H1 (cell line): Measurements from ENCODE around the gene PRX. TPM values are rescaled to one million over a fixed set of nuclear protein-coding genes. Genes with fewer than 3 reads are reported as not detected.

Source experiments
- CTCF ChIA-PET: fragments of 300-600 bp; sonication (Branson Sonifier 250); formaldehyde crosslinking; loops from one replicate; lab custom pipeline; 2021; ENCODE audit not compliant: partially characterized antibody; lab: Charles Lee
- POLR2A ChIA-PET: fragments of 300-600 bp; sonication (Branson Sonifier 250); formaldehyde crosslinking; loops from one replicate; lab custom pipeline; 2021; ENCODE audit warnings: inconsistent platforms; ENCODE audit not compliant: partially characterized antibody; lab: Charles Lee
- DNase-seq, 2 experiments: peaks; one replicate each; pipeline versions ENCODE4 v3.0.0 to v3.0.0-alpha.2; 2010 to 2022; ENCODE audit warnings: low spot score in 2 of 2, low read depth in 1 of 2, mixed read lengths in 1 of 2
- FAIRE-seq: peaks from 2 replicates; lab custom pipeline; 2011; peaks lifted over from hg19 to GRCh38; lab: Jason Lieb, UNC
- H2AFZ ChIP-seq: 2 replicates; pipeline ENCODE4 v1.8.1; 2012; ENCODE audit warnings: low read length, inconsistent platforms
- H2AK5ac ChIP-seq: 2 replicates; pipeline ENCODE4 v1.6.1; 2013; ENCODE audit warnings: low read depth, low read length
- H2BK120ac ChIP-seq: replicated peaks from 2 replicates; pipeline ENCODE3; 2013; ENCODE audit warnings: low read depth, low read length, inconsistent platforms
- H2BK12ac ChIP-seq: 2 replicates; pipeline ENCODE4 v1.6.1; 2013; ENCODE audit warnings: low read depth, low read length
- H2BK15ac ChIP-seq: 2 replicates; pipeline ENCODE4 v1.6.1; 2013; ENCODE audit warnings: low read length
- H2BK20ac ChIP-seq: 2 replicates; pipeline ENCODE4 v1.6.1; 2013; ENCODE audit warnings: low read length
- H2BK5ac ChIP-seq: 2 replicates; pipeline ENCODE4 v1.6.1; 2013; ENCODE audit warnings: low read depth, low read length
- H3K14ac ChIP-seq: 2 replicates; pipeline ENCODE4 v1.6.1; 2013; ENCODE audit warnings: inconsistent platforms; ENCODE audit not compliant: insufficient read length
- H3K18ac ChIP-seq: 2 replicates; pipeline ENCODE4 v1.6.1; 2013; ENCODE audit warnings: low read length; ENCODE audit errors: extremely low read depth
- H3K23ac ChIP-seq: 2 replicates; pipeline ENCODE4 v1.6.1; 2013; ENCODE audit warnings: inconsistent platforms; ENCODE audit not compliant: insufficient read length
- H3K23me2 ChIP-seq: 2 replicates; pipeline ENCODE4 v1.6.1; 2013; ENCODE audit warnings: low read depth, low read length
- H3K27ac ChIP-seq: 2 replicates; pipeline ENCODE4 v1.6.1; 2011; ENCODE audit warnings: low read depth, low read length, inconsistent platforms
- H3K27me3 ChIP-seq, 4 experiments: replicated peaks in 1 of 4; 1 replicate in 1 of 4; 2 replicates in 3 of 4; pipeline versions ENCODE4 v1.6.1 to v1.8.1; 2011 to 2013; ENCODE audit warnings: low read length in 3 of 4, mild to moderate bottlenecking in 3 of 4, inconsistent platforms in 2 of 4, mixed read lengths in 2 of 4, moderate library complexity in 1 of 4; ENCODE audit not compliant: control insufficient read depth in 3 of 4, insufficient read depth in 3 of 4; ENCODE audit errors: extremely low read depth in 1 of 4
- H3K36me3 ChIP-seq, 4 experiments: 2 replicates each; pipeline versions ENCODE4 v1.6.1 to v1.8.1; 2011 to 2013; ENCODE audit warnings: mild to moderate bottlenecking in 4 of 4, low read length in 3 of 4, moderate library complexity in 2 of 4, control low read depth in 1 of 4, inconsistent platforms in 1 of 4; ENCODE audit not compliant: insufficient read depth in 4 of 4, control insufficient read depth in 2 of 4
- H3K4ac ChIP-seq: replicated peaks from 2 replicates; pipeline ENCODE3; 2013; ENCODE audit warnings: low read length, low read depth, mixed read lengths, inconsistent platforms; ENCODE audit not compliant: insufficient read length
- H3K4me1 ChIP-seq, 4 experiments: replicated peaks in 1 of 4; 1 replicate in 1 of 4; 2 replicates in 3 of 4; pipeline versions ENCODE4 v1.6.1 to v1.8.1; 2011 to 2013; ENCODE audit warnings: low read length in 3 of 4, inconsistent platforms in 2 of 4, mixed read lengths in 1 of 4; ENCODE audit not compliant: insufficient read depth in 4 of 4, control insufficient read depth in 3 of 4
- H3K4me2 ChIP-seq, 2 experiments: 2 replicates each; pipeline versions ENCODE4 v1.6.1 to v1.8.1; 2011 to 2013; ENCODE audit warnings: low read depth in 2 of 2, low read length in 2 of 2, control low read depth in 1 of 2, inconsistent platforms in 1 of 2, mild to moderate bottlenecking in 1 of 2; ENCODE audit not compliant: insufficient read depth in 1 of 2
- H3K4me3 ChIP-seq, 4 experiments: fragments of 200-600, 300-600 bp in 1 of 4; sonication (generic), shearing (Covaris generic), sonication (Bioruptor Twin) in 1 of 4; 2 replicates each; pipeline versions ENCODE4 v1.5.1 to v1.8.1; 2011 to 2016; ENCODE audit warnings: low read length in 4 of 4, low read depth in 3 of 4, control low read depth in 2 of 4, inconsistent platforms in 2 of 4, mild to moderate bottlenecking in 2 of 4, mixed read lengths in 1 of 4, moderate library complexity in 1 of 4; ENCODE audit not compliant: insufficient read depth in 2 of 4; ENCODE audit errors: extremely low read depth in 1 of 4
- H3K56ac ChIP-seq: replicated peaks from 2 replicates; pipeline ENCODE3; 2013; ENCODE audit warnings: low read depth, mild to moderate bottlenecking, mixed read lengths, low read length, inconsistent platforms; ENCODE audit not compliant: insufficient read length
- H3K79me1 ChIP-seq: 2 replicates; pipeline ENCODE4 v1.6.1; 2013; ENCODE audit warnings: low read depth, low read length, control low read depth
- H3K79me2 ChIP-seq, 2 experiments: 2 replicates each; pipeline versions ENCODE4 v1.6.1 to v1.8.1; 2012 to 2013; ENCODE audit warnings: low read length in 2 of 2, mild to moderate bottlenecking in 2 of 2, inconsistent platforms in 1 of 2; ENCODE audit not compliant: insufficient read depth in 2 of 2, control insufficient read depth in 1 of 2
- H3K9ac ChIP-seq, 4 experiments: replicated peaks in 1 of 4; 1 replicate in 1 of 4; 2 replicates in 3 of 4; pipeline versions ENCODE4 v1.6.1 to v1.8.1; 2011 to 2013; ENCODE audit warnings: low read depth in 3 of 4, low read length in 3 of 4, control low read depth in 2 of 4, mild to moderate bottlenecking in 2 of 4, moderate library complexity in 2 of 4, inconsistent platforms in 1 of 4; ENCODE audit errors: extremely low read depth in 1 of 4
- H3K9me3 ChIP-seq, 2 experiments: 2 replicates each; pipeline versions ENCODE4 v1.6.1 to v1.8.1; 2012 to 2013; ENCODE audit warnings: mild to moderate bottlenecking in 2 of 2, moderate library complexity in 2 of 2, control low read depth in 1 of 2, inconsistent platforms in 1 of 2, low read depth in 1 of 2, low read length in 1 of 2, mixed read lengths in 1 of 2; ENCODE audit not compliant: insufficient read depth in 2 of 2
- H4K20me1 ChIP-seq, 2 experiments: replicated peaks in 1 of 2; 2 replicates each; pipeline versions ENCODE3 to v1.8.1; 2011 to 2013; ENCODE audit warnings: inconsistent platforms in 2 of 2, low read length in 2 of 2, mild to moderate bottlenecking in 1 of 2; ENCODE audit not compliant: insufficient read depth in 2 of 2, control insufficient read depth in 1 of 2
- H4K5ac ChIP-seq: 2 replicates; pipeline ENCODE4 v1.6.1; 2013; ENCODE audit warnings: low read length, low read depth, mixed read lengths, inconsistent platforms; ENCODE audit not compliant: insufficient read length
- H4K8ac ChIP-seq: 2 replicates; pipeline ENCODE4 v1.8.0; 2013; ENCODE audit warnings: mild to moderate bottlenecking, moderate library complexity, low read length, inconsistent platforms; ENCODE audit not compliant: insufficient read depth; ENCODE audit errors: extremely low read depth
- H4K91ac ChIP-seq: replicated peaks from 2 replicates; pipeline ENCODE3; 2013; ENCODE audit warnings: low read length, mixed read lengths, inconsistent platforms; ENCODE audit not compliant: insufficient read length
- BACH1 ChIP-seq: IDR thresholded peaks from 2 replicates; pipeline ENCODE4 v1.6.1; 2012; ENCODE audit warnings: low read length, improper control_type of control experiment
- CHD1 ChIP-seq: IDR thresholded peaks from 2 replicates; pipeline ENCODE4 v1.6.1; 2012; ENCODE audit warnings: low read depth, low read length, improper control_type of control experiment
- GABPA ChIP-seq: IDR thresholded peaks from 2 replicates; pipeline ENCODE4 v1.6.1; 2011; ENCODE audit warnings: mild to moderate bottlenecking, low read length, moderate library complexity, borderline replicate concordance; ENCODE audit not compliant: insufficient read depth
- KDM4A ChIP-seq: IDR thresholded peaks from one replicate; pipeline ENCODE4 v1.7.1; 2012; ENCODE audit warnings: low read depth, mild to moderate bottlenecking, moderate library complexity, low read length, inconsistent platforms; ENCODE audit not compliant: severe bottlenecking
- NANOG ChIP-seq: IDR thresholded peaks from 2 replicates; pipeline ENCODE4 v1.6.1; 2011; ENCODE audit warnings: low read length, low read depth, mild to moderate bottlenecking, inconsistent platforms; ENCODE audit not compliant: insufficient read depth, poor library complexity, severe bottlenecking
- RAD21 ChIP-seq, 2 experiments: IDR thresholded peaks in 1 of 2; conservative IDR thresholded peaks in 1 of 2; 2 replicates each; pipeline ENCODE4 v1.6.1; 2011; ENCODE audit warnings: low read depth in 2 of 2, low read length in 2 of 2, improper control_type of control experiment in 1 of 2, inconsistent platforms in 1 of 2, mild to moderate bottlenecking in 1 of 2, moderate library complexity in 1 of 2
- RFX5 ChIP-seq: IDR thresholded peaks from 2 replicates; pipeline ENCODE4 v1.6.1; 2011; ENCODE audit warnings: low read depth, low read length, improper control_type of control experiment, borderline replicate concordance
- TBP ChIP-seq: IDR thresholded peaks from 2 replicates; pipeline ENCODE4 v1.6.1; 2011; ENCODE audit warnings: low read depth, low read length, improper control_type of control experiment
- YY1 ChIP-seq: IDR thresholded peaks from 2 replicates; pipeline ENCODE4 v1.6.1; 2011; ENCODE audit warnings: low read depth, mild to moderate bottlenecking, low read length
- WGBS, 2 experiments: shearing (Covaris generic) in 1 of 2; methylation state at CpG; one replicate each; pipeline versions ENCODE4 v1.1.6 to v1.1.7; 2013 to 2015; ENCODE audit warnings: low lambda C conversion rate in 2 of 2, mixed read lengths in 2 of 2, inconsistent platforms in 1 of 2, low coverage in 1 of 2, missing lambda C conversion rate in 1 of 2; ENCODE audit not compliant: insufficient replicate concordance in 2 of 2, insufficient coverage in 1 of 2, insufficient read length in 1 of 2; ENCODE audit errors: extremely low coverage in 1 of 2, missing lambda C conversion rate in 1 of 2; 5-methylcytosine and 5-hydroxymethylcytosine counted together
- polyA plus RNA-seq, 7 experiments: library from polyadenylated mRNA; depleted of rRNA in 3 of 7; stranded (reverse) in 5 of 7; unstranded in 2 of 7; fragments of >200 nt in 5 of 7; fragments of 200-250 nt in 2 of 7; gene quantifications; 1 replicate in 5 of 7; 2 replicates in 1 of 7; 4 replicates in 1 of 7; pipeline versions ENCODE4 v1.2.1 to v1.2.3, GENCODE V29; 2011 to 2013; ENCODE audit warnings: missing spikeins in 2 of 7, mixed read lengths in 2 of 7
- total RNA-seq: library from RNA; stranded (reverse); fragmentation: NEBNext Ultra II Directional; extraction: Animal tissue kit (Norgen Biotek cat#: 25700); gene quantifications from 2 replicates; pipeline ENCODE4 v1.2.1, GENCODE V29; 2021
- TF ChIP-seq, protein P1 (sequence below): IDR thresholded peaks from 2 replicates; pipeline ENCODE4 v1.6.1; 2012; ENCODE audit warnings: inconsistent platforms
- TF ChIP-seq, protein P2 (sequence below): IDR thresholded peaks from 2 replicates; pipeline ENCODE4 v1.6.1; 2011; ENCODE audit warnings: low read length, improper control_type of control experiment

Gene PRX
- total and polyA plus RNA-seq, 2 of the 8 experiments (the other 6 are each of a cell fraction or from before 2014, with no cell fraction given), result 2.8 to 5.8 TPM

DNA sequence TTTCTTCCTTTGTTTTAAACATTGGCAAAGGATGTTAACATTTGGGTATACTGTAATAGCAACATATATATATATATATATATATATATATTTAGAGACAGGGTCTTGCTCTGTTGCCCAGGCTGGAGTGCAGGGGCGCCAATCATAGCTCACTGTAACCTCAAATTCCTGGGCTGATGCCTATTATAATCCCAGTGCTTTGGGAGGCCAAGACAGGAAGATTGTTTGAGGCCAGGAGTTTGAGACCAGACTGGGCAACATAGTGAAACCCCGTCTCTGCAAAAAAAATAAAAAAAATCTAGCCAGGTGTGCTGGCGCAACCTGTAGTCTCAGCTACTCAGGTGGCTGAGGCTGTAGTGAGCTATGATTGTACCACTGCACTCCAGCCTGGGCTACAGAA, 47.0 kb upstream of the PRX start:
- Histone ChIP-seq H3K23ac (no peak overlapping the region), H3K4ac (no peak overlapping the region), H3K23me2 (peaks cover 1% of the 10 kb centered on the region; the same call in 1 of the 2 replicates), H2AFZ (no peak overlapping the region), H3K79me1 (no peaks in the 10 kb centered on the region), H2BK120ac (no peak overlapping the region), H3K9ac (no peak overlapping the region), H2BK15ac (no peak overlapping the region), H3K36me3 (no peaks in the 10 kb centered on the region), H3K79me2 (no peaks in the 10 kb centered on the region), H3K9me3 (no peaks in the 10 kb centered on the region), H3K4me1 (peaks cover 0 to 5% (median 1%) of the 10 kb centered on the region in 4 experiments; a peak in 3 of 7 replicates), H3K18ac (no peak overlapping the region), H2AK5ac (no peak overlapping the region), H2BK5ac (no peak overlapping the region), H4K91ac (no peak overlapping the region), H3K56ac (no peak overlapping the region), H4K5ac (no peak overlapping the region), H2BK20ac (no peak overlapping the region), H3K4me3 (no peak overlapping the region), H3K4me2 (no peak overlapping the region), H3K14ac (no peak overlapping the region), H3K27ac (no peak overlapping the region), H3K27me3 (no peaks in the 10 kb centered on the region; a peak in 2 of 7 replicates), H4K8ac (no peak overlapping the region), H2BK12ac (no peak overlapping the region), H4K20me1 (peaks cover 0 to 1% of the 10 kb centered on the region in 2 experiments)
- 91% methylated on average over 3 of the region's 3 CpGs; no CpG with 5 or more reads in 1 of the 2 experiments for WGBS, 2 experiments
- FAIRE-seq (no peak), DNase-seq (no peak)
- TF ChIP-seq NANOG, result no peak
- TF ChIP-seq TBP, result no peak
- TF ChIP-seq, protein P1, sequence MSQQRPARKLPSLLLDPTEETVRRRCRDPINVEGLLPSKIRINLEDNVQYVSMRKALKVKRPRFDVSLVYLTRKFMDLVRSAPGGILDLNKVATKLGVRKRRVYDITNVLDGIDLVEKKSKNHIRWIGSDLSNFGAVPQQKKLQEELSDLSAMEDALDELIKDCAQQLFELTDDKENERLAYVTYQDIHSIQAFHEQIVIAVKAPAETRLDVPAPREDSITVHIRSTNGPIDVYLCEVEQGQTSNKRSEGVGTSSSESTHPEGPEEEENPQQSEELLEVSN, result no peak
- TF ChIP-seq KDM4A, result no peak
- no peak for TF ChIP-seq GABPA
- no peak for TF ChIP-seq YY1
- TF ChIP-seq, protein P2, sequence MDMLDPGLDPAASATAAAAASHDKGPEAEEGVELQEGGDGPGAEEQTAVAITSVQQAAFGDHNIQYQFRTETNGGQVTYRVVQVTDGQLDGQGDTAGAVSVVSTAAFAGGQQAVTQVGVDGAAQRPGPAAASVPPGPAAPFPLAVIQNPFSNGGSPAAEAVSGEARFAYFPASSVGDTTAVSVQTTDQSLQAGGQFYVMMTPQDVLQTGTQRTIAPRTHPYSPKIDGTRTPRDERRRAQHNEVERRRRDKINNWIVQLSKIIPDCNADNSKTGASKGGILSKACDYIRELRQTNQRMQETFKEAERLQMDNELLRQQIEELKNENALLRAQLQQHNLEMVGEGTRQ, result no peak
- no peak for TF ChIP-seq BACH1
- no peak for TF ChIP-seq RFX5
- TF ChIP-seq CHD1, result no peak
- TF ChIP-seq RAD21 (IDR thresholded peaks at IDR 0.05 in 1 of 2, conservative IDR thresholded peaks at IDR 0.05 in 1 of 2; ENCODE audit: low read depth in 2 of 2, low read length in 2 of 2), result no peak
- ChIA-PET POLR2A (interaction anchor here (0.6 to 1.2 kb wide), 3 partner anchors 12 to 40 kb away, joined by 3 to 5 read pairs (median 3); partner anchors contain the start of gene SERTAD1), CTCF (interaction anchor here (1.0 to 7.9 kb wide), 5 partner anchors 13 to 304 kb away, joined by 3 to 39 read pairs (median 3); no protein-coding TSS in a partner anchor)
